HepG2 (cell line): ENCODE results near the gene CGB8. TPM values are rescaled to one million over a fixed set of nuclear protein-coding genes. Genes with fewer than 3 reads are reported as not detected.

Source experiments
- ATAC-seq: fragments of 200-7000 bp; cut with Tn5 transposase; 3 replicates; pipeline ENCODE4 v1.9.1; 2020; ENCODE audit warnings: mild to moderate bottlenecking, moderate library complexity
- BruUV-seq: library from RNA; stranded (reverse); fragments of 400-500 nt; replicated peaks from 2 replicates; lab custom pipeline; 2021; lab: Mats Ljungman, UMichigan
- CTCF ChIA-PET: fragments of 300-600 bp; formaldehyde crosslinking; extraction: SDS; loops from one replicate; lab custom pipeline; 2021; ENCODE audit warnings: low total read pairs, inconsistent platforms, low intra/inter-chr PET ratio; lab: Yijun Ruan, JAX
- POLR2A ChIA-PET: fragments of 350-600 bp; sonication (Branson Sonifier 250); formaldehyde crosslinking; loops from one replicate; lab custom pipeline; 2020; ENCODE audit warnings: antibody characterized with exemption, inconsistent platforms; lab: Yijun Ruan, JAX
- DNase-seq: peaks from one replicate; pipeline ENCODE4 v3.0.0-alpha.2; 2015; ENCODE audit warnings: low spot score
- FAIRE-seq: peaks from 3 replicates; lab custom pipeline; 2011; peaks lifted over from hg19 to GRCh38; lab: Jason Lieb, UNC
- H2AFZ ChIP-seq: one replicate; pipeline ENCODE4 v1.6.1; 2011; ENCODE audit warnings: low read length, inconsistent platforms
- H3K27ac ChIP-seq: fragments of 300-600 bp; 3 replicates; pipeline ENCODE4 v1.8.0; 2011; ENCODE audit warnings: mixed run types, mild to moderate bottlenecking, mixed read lengths, low read length, inconsistent platforms; ENCODE audit not compliant: insufficient read depth; ENCODE audit errors: extremely low read length
- H3K27me3 ChIP-seq, 2 experiments: fragments of 200-600 bp in 1 of 2; 2 replicates in 1 of 2; 3 replicates in 1 of 2; pipeline versions ENCODE4 v1.6.0 to v1.8.0; 2011; ENCODE audit warnings: low read length in 2 of 2, mild to moderate bottlenecking in 2 of 2, moderate library complexity in 2 of 2, inconsistent platforms in 1 of 2; ENCODE audit not compliant: insufficient read depth in 2 of 2, control insufficient read depth in 1 of 2
- H3K36me3 ChIP-seq, 2 experiments: fragments of 200-600 bp in 1 of 2; replicated peaks in 1 of 2; 2 replicates in 1 of 2; 3 replicates in 1 of 2; pipeline versions ENCODE4 v1.5.1 to v1.8.0; 2011; ENCODE audit warnings: low read length in 2 of 2, inconsistent platforms in 1 of 2; ENCODE audit not compliant: insufficient read depth in 2 of 2, control insufficient read depth in 1 of 2
- H3K4me1 ChIP-seq: 2 replicates; pipeline ENCODE4 v1.5.1; 2012; ENCODE audit warnings: low read length, inconsistent platforms; ENCODE audit not compliant: insufficient read depth
- H3K4me2 ChIP-seq: 2 replicates; pipeline ENCODE4 v1.6.0; 2011; ENCODE audit warnings: low read depth, low read length, inconsistent platforms
- H3K4me3 ChIP-seq, 3 experiments: fragments of 200-600 bp in 1 of 3; sonication (generic), shearing (Covaris generic) in 1 of 3; replicated peaks in 1 of 3; 2 replicates each; pipeline ENCODE4 v1.5.1; 2011 to 2016; ENCODE audit warnings: low read length in 3 of 3, inconsistent platforms in 2 of 3, low read depth in 2 of 3, mild to moderate bottlenecking in 2 of 3, control low read depth in 1 of 3, mixed read lengths in 1 of 3; ENCODE audit not compliant: insufficient read depth in 1 of 3
- H3K79me2 ChIP-seq: one replicate; pipeline ENCODE4 v1.6.1; 2011; ENCODE audit warnings: low read length, inconsistent platforms; ENCODE audit not compliant: insufficient read depth
- H3K9ac ChIP-seq: 2 replicates; pipeline ENCODE4 v1.6.0; 2011; ENCODE audit warnings: mild to moderate bottlenecking, low read depth, low read length, inconsistent platforms; ENCODE audit not compliant: insufficient read depth
- H3K9me3 ChIP-seq: 2 replicates; pipeline ENCODE4 v1.5.1; 2012; ENCODE audit warnings: mild to moderate bottlenecking, low read length
- H4K20me1 ChIP-seq: 2 replicates; pipeline ENCODE4 v1.6.0; 2011; ENCODE audit warnings: inconsistent platforms, mild to moderate bottlenecking, low read length, moderate library complexity; ENCODE audit not compliant: insufficient read depth
- GFI1 ChIP-seq: sonication (generic); formaldehyde crosslinking; IDR thresholded peaks from 2 replicates; pipeline ENCODE4 v1.5.0; 2020; ENCODE audit warnings: missing genetic modification reagents, mild to moderate bottlenecking, borderline replicate concordance
- HDAC1 ChIP-seq: sonication (generic); formaldehyde crosslinking; IDR thresholded peaks from 2 replicates; pipeline ENCODE4 v1.5.1; 2020; ENCODE audit warnings: mild to moderate bottlenecking, missing genetic modification reagents
- KLF16 ChIP-seq, 2 experiments: sonication (generic) in 1 of 2; formaldehyde crosslinking in 1 of 2; IDR thresholded peaks; 2 replicates each; pipeline versions ENCODE4 v1.6.1 to v1.8.0; 2016 to 2023; ENCODE audit warnings: missing genetic modification reagents in 2 of 2, missing compliant biosample characterization in 1 of 2
- MLLT10 ChIP-seq: sonication (generic); formaldehyde crosslinking; IDR thresholded peaks from 2 replicates; pipeline ENCODE4 v1.4.0; 2020; ENCODE audit warnings: missing genetic modification reagents
- MTF2 ChIP-seq: sonication (generic); formaldehyde crosslinking; IDR thresholded peaks from 2 replicates; pipeline ENCODE4 v1.5.0; 2020; ENCODE audit warnings: missing genetic modification reagents, borderline replicate concordance
- RXRA ChIP-seq: sonication (generic); formaldehyde crosslinking; IDR thresholded peaks from 2 replicates; pipeline ENCODE4 v1.5.1; 2020; ENCODE audit warnings: missing genetic modification reagents
- SP5 ChIP-seq: IDR thresholded peaks from 2 replicates; pipeline ENCODE4 v1.6.1; 2016; ENCODE audit warnings: low read depth, borderline replicate concordance
- ZKSCAN1 ChIP-seq: fragments of 150-350 bp; IDR thresholded peaks from 2 replicates; pipeline ENCODE4 v1.6.1; 2014; ENCODE audit warnings: low read length
- ZNF563 ChIP-seq: sonication (generic); formaldehyde crosslinking; IDR thresholded peaks from 2 replicates; pipeline ENCODE4 v1.8.0; 2022; ENCODE audit warnings: mild to moderate bottlenecking, moderate library complexity, missing genetic modification reagents
- ZNF75D ChIP-seq: sonication (generic); formaldehyde crosslinking; IDR thresholded peaks from 2 replicates; pipeline ENCODE4 v1.8.1; 2023; ENCODE audit warnings: missing genetic modification reagents, mild to moderate bottlenecking, borderline replicate concordance
- ZNF777 ChIP-seq: sonication (generic); formaldehyde crosslinking; IDR thresholded peaks from 2 replicates; pipeline ENCODE4 v1.4.0; 2020; ENCODE audit warnings: missing genetic modification reagents
- WGBS: methylation state at CpG from one replicate; pipeline ENCODE4 v1.1.6; 2017; ENCODE audit warnings: low lambda C conversion rate; 5-methylcytosine and 5-hydroxymethylcytosine counted together
- in situ Hi-C: cut with HindIII; loops from 2 replicates; pipeline ENCODE4 v1.10.0; 2017; ENCODE audit warnings: low pct_unique_long_range_greater_than_20kb; ENCODE audit not compliant: extremely low pct_ligation_motif_present
- intact Hi-C: fragments of 100-400 bp; cut with micrococcal nuclease; formaldehyde crosslinking; loops from one replicate; pipeline ENCODE4 v1.10.0; 2022; ENCODE audit not compliant: unreplicated experiment
- polyA plus RNA-seq, 8 experiments: library from polyadenylated mRNA; depleted of rRNA in 3 of 8; stranded (reverse) in 7 of 8; unstranded in 1 of 8; fragments of >200 nt; fragmentation: Illumina TruSeq in 4 of 8; extraction: Trizol in 4 of 8; gene quantifications; 2 replicates each; pipeline versions ENCODE4 v1.2.1 to v1.2.3, GENCODE V29; 2011 to 2016; ENCODE audit warnings: low read depth in 4 of 8, missing spikeins in 1 of 8, mixed read lengths in 1 of 8; ENCODE audit not compliant: insufficient read depth in 1 of 8
- total RNA-seq, 5 experiments: library from RNA; depleted of rRNA; stranded (reverse); fragments of >200 nt; fragmentation: Illumina TruSeq; extraction: Trizol; gene quantifications; 2 replicates each; pipeline ENCODE4 v1.2.3, GENCODE V29; 2016; ENCODE audit warnings: low read depth in 1 of 5
- TF ChIP-seq, protein P1 (sequence below): sonication (generic); formaldehyde crosslinking; IDR thresholded peaks from 2 replicates; pipeline ENCODE4 v1.4.0; 2020; ENCODE audit warnings: missing genetic modification reagents, borderline replicate concordance
- TF ChIP-seq, protein P2 (sequence below): IDR thresholded peaks from 2 replicates; pipeline ENCODE4 v1.6.1; 2012; ENCODE audit warnings: inconsistent platforms
- TF ChIP-seq, protein P3 (sequence below): IDR thresholded peaks from 2 replicates; pipeline ENCODE4 v1.6.1; 2016; ENCODE audit warnings: low read depth, borderline replicate concordance
- TF ChIP-seq, protein P4 (sequence below): sonication (generic); formaldehyde crosslinking; IDR thresholded peaks from 2 replicates; pipeline ENCODE4; 2020; ENCODE audit warnings: missing genetic modification reagents, mild to moderate bottlenecking, borderline replicate concordance

The CGB8 gene
- total and polyA plus RNA-seq, 2 of the 13 experiments (the other 11 are each of a cell fraction or from before 2014, with no cell fraction given), result not detected

DNA sequence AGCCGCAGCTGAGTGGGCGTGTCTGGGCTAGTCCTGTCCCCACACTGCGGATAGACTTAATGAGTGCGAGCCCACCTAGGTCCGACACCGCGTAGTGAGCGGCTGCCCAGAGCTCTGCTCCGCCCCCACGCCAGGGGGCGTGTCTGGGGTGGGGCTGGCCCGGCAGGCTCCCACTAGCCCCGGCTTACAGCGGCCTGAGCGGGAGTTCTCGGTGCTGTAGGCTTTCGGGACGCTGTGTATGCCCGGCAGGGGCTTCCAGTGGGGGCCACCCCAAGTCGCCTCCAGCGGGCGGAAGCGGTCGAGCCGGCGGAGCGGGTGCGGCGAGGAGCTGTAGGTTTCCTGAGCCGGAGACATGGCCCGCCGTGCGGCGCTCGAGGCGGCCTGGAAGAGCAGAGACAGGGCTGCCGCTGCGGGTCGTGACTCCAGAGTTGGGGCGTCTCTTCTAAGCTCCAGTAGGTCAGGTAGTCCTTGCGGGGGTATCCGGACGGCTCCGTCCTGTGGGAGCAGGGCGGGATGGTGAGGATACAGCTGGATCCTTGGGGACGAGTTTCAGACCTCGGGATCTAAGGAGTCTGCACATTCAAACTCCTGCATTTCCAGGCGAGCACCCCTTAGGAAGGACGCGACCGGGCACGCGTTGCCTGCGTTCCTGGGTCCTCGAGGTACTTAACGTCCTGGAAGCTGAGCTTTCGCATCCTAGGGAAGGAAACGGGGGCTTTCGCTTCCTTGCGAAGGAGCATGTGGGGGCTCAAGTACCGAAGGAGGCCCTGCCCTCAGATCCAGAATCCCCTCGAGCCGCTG is 7.4 kb upstream of the CGB8 start:
- peaks cover 17% of the 10 kb centered on the region for H3K4me1 ChIP-seq
- 0 out of 2 replicates have a peak, but pooled peaks have one; percentile 28 for TF ChIP-seq HDAC1 (CRISPR knock-in tag)
- TF ChIP-seq MTF2, result peak; percentile 84
- TF ChIP-seq KLF16 (CRISPR knock-in tag; IDR thresholded peaks at IDR 0.05), result 0 out of 4 replicates have a peak, but pooled peaks of 1 of the 2 experiments have one; percentile 50
- TF ChIP-seq, protein P1, sequence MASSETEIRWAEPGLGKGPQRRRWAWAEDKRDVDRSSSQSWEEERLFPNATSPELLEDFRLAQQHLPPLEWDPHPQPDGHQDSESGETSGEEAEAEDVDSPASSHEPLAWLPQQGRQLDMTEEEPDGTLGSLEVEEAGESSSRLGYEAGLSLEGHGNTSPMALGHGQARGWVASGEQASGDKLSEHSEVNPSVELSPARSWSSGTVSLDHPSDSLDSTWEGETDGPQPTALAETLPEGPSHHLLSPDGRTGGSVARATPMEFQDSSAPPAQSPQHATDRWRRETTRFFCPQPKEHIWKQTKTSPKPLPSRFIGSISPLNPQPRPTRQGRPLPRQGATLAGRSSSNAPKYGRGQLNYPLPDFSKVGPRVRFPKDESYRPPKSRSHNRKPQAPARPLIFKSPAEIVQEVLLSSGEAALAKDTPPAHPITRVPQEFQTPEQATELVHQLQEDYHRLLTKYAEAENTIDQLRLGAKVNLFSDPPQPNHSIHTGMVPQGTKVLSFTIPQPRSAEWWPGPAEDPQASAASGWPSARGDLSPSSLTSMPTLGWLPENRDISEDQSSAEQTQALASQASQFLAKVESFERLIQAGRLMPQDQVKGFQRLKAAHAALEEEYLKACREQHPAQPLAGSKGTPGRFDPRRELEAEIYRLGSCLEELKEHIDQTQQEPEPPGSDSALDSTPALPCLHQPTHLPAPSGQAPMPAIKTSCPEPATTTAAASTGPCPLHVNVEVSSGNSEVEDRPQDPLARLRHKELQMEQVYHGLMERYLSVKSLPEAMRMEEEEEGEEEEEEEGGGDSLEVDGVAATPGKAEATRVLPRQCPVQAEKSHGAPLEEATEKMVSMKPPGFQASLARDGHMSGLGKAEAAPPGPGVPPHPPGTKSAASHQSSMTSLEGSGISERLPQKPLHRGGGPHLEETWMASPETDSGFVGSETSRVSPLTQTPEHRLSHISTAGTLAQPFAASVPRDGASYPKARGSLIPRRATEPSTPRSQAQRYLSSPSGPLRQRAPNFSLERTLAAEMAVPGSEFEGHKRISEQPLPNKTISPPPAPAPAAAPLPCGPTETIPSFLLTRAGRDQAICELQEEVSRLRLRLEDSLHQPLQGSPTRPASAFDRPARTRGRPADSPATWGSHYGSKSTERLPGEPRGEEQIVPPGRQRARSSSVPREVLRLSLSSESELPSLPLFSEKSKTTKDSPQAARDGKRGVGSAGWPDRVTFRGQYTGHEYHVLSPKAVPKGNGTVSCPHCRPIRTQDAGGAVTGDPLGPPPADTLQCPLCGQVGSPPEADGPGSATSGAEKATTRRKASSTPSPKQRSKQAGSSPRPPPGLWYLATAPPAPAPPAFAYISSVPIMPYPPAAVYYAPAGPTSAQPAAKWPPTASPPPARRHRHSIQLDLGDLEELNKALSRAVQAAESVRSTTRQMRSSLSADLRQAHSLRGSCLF, result no peak
- no peak for TF ChIP-seq ZKSCAN1
- peak; percentile 13; the same call in 1 of the 2 replicates for TF ChIP-seq RXRA (CRISPR knock-in tag)
- TF ChIP-seq, protein P2, sequence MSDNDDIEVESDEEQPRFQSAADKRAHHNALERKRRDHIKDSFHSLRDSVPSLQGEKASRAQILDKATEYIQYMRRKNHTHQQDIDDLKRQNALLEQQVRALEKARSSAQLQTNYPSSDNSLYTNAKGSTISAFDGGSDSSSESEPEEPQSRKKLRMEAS, result peak; percentile 31; the same call in 1 of the 2 replicates
- peak; percentile 50; the same call in 1 of the 2 replicates for TF ChIP-seq SP5 (CRISPR knock-in tag)
- 0 out of 2 replicates have a peak, but pooled peaks have one; percentile 26 for TF ChIP-seq GFI1 (CRISPR knock-in tag)
- peak; percentile 58; the same call in 1 of the 2 replicates for TF ChIP-seq ZNF563
- TF ChIP-seq ZNF75D, result 0 out of 2 replicates have a peak, but pooled peaks have one; percentile 33
- peak; percentile 71 for TF ChIP-seq ZNF777 (CRISPR knock-in tag)
- TF ChIP-seq MLLT10 (CRISPR knock-in tag), result no peak
- TF ChIP-seq, protein P3, sequence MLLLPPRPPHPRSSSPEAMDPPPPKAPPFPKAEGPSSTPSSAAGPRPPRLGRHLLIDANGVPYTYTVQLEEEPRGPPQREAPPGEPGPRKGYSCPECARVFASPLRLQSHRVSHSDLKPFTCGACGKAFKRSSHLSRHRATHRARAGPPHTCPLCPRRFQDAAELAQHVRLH (CRISPR knock-in tag), result no peak
- TF ChIP-seq, protein P4, sequence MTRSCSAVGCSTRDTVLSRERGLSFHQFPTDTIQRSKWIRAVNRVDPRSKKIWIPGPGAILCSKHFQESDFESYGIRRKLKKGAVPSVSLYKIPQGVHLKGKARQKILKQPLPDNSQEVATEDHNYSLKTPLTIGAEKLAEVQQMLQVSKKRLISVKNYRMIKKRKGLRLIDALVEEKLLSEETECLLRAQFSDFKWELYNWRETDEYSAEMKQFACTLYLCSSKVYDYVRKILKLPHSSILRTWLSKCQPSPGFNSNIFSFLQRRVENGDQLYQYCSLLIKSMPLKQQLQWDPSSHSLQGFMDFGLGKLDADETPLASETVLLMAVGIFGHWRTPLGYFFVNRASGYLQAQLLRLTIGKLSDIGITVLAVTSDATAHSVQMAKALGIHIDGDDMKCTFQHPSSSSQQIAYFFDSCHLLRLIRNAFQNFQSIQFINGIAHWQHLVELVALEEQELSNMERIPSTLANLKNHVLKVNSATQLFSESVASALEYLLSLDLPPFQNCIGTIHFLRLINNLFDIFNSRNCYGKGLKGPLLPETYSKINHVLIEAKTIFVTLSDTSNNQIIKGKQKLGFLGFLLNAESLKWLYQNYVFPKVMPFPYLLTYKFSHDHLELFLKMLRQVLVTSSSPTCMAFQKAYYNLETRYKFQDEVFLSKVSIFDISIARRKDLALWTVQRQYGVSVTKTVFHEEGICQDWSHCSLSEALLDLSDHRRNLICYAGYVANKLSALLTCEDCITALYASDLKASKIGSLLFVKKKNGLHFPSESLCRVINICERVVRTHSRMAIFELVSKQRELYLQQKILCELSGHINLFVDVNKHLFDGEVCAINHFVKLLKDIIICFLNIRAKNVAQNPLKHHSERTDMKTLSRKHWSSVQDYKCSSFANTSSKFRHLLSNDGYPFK (CRISPR knock-in tag), result 0 out of 2 replicates have a peak, but pooled peaks have one; percentile 39

More for the DNA sequence above, 7.4 kb upstream of the CGB8 start:
- Histone ChIP-seq H2AFZ (peak overlapping the region; percentile 72), H3K4me2 (peak overlapping the region; percentile 93), H3K27ac (no peak overlapping the region), H3K27me3 (peaks cover 11 to 45% of the 10 kb centered on the region in 2 experiments; a peak in 4 of 5 replicates), H4K20me1 (no peaks in the 10 kb centered on the region), H3K9me3 (no peaks in the 10 kb centered on the region), H3K36me3 (no peaks in the 10 kb centered on the region), H3K79me2 (no peaks in the 10 kb centered on the region), H3K4me3 (peak overlapping the region; percentile 54 to 71 (median 63)), H3K9ac (no peak overlapping the region; the same call in 1 of the 2 replicates)
- no TSS peak for BruUV-seq
- no peak for FAIRE-seq
- peak; percentile 88 for ATAC-seq
- CTCF ChIA-PET, result no interaction called here
- POLR2A ChIA-PET, result interaction anchor here (1.1 kb wide), 1 partner anchor 9 kb away, joined by 3 read pairs; the partner anchor contains the start of gene NTF4
- 5% methylated on average over 11 of the region's 63 CpGs for WGBS
- in situ Hi-C loops, result no loop called here
- DNase-seq, result peak; percentile 23
- intact Hi-C loops, result no loop called here
